ENCODE results near the gene OMA1. TPM values are rescaled to one million over a fixed set of nuclear protein-coding genes. Genes with fewer than 3 reads are reported as not detected.
"Not testable (repeated sequence)": the region's sequence is repeated elsewhere in the genome, so short reads cannot be mapped to it uniquely, and the experiment has no call there.

The OMA1 gene
- total RNA-seq, 1 donor from 2014 or later = 2.4 TPM

DNA sequence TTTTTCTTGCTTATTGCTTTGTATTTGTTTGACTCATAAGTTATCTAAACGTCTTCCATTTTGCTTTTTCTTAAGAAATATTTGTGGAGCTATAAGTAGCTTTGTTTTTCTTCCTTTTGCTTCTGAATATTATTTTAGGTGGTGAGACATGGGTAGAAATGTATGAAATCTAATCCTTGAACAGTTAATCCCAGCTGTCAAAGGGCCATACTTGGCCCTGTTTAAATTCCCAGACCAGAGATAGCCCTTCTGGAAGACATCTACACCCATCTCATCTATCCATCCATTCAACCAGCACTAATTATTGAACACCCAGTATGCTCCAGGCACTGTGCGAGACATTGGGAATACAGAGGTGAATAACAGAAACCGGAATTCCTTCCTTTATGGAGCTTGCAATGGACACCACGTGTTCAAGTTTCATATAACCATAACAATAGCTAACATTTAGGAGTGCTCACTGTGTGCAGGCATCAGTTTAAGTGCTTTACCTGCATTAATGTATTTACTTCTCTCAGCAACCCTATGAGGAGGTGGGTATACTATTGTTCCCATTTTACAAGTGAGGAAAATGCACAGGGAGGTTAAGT is 21.8 kb upstream of the OMA1 start:
- Histone ChIP-seq H3K27ac (no peak overlapping the region), H3K9me3 (no peaks in the 10 kb centered on the region), H3K4me3 (no peak overlapping the region), H3K36me3 (no peaks in the 10 kb centered on the region), H3K27me3 (no peaks in the 10 kb centered on the region), H3K4me1 (no peaks in the 10 kb centered on the region)
- intact Hi-C loops (cut with DNase I) = loop anchor here (5.0 kb wide), 1 partner anchor 84 kb away; no protein-coding TSS in a partner anchor
- no peak for DNase-seq (ENCODE audit: low spot score in 2 of 2)
- TF ChIP-seq, protein P1, sequence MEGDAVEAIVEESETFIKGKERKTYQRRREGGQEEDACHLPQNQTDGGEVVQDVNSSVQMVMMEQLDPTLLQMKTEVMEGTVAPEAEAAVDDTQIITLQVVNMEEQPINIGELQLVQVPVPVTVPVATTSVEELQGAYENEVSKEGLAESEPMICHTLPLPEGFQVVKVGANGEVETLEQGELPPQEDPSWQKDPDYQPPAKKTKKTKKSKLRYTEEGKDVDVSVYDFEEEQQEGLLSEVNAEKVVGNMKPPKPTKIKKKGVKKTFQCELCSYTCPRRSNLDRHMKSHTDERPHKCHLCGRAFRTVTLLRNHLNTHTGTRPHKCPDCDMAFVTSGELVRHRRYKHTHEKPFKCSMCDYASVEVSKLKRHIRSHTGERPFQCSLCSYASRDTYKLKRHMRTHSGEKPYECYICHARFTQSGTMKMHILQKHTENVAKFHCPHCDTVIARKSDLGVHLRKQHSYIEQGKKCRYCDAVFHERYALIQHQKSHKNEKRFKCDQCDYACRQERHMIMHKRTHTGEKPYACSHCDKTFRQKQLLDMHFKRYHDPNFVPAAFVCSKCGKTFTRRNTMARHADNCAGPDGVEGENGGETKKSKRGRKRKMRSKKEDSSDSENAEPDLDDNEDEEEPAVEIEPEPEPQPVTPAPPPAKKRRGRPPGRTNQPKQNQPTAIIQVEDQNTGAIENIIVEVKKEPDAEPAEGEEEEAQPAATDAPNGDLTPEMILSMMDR (IDR thresholded peaks at IDR 0.05) = no peak

DNA sequence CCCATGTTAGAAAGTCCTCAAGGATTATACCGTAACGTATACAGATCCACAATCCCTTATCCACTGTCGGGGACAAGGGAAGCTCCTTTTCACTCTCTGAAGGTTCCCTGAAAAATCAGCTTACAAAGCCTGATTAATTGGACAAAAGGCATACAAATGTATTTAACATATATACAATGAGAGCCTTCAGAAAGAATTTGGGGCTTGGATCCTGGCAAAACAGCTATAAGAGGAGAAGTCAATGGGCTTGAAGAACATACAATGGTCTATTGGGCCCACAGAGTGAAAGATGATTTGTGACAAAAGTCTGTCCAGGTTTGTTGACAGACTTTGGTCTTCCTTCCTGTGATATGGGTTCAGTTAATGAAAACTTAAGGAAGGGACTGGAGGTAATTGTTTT is 19.8 kb upstream of the OMA1 start:
- H3K4me3 ChIP-seq = no peak overlapping the region
- TF ChIP-seq, protein P1 (IDR thresholded peaks at IDR 0.05) = no peak
- H3K27ac ChIP-seq = no peak overlapping the region
- no peak for DNase-seq (ENCODE audit: low spot score in 2 of 2)
- H3K36me3 ChIP-seq = no peaks in the 10 kb centered on the region
- H3K27me3 ChIP-seq = no peaks in the 10 kb centered on the region
- no peaks in the 10 kb centered on the region for H3K4me1 ChIP-seq
- no peaks in the 10 kb centered on the region for H3K9me3 ChIP-seq
- intact Hi-C loops (cut with DNase I) = loop anchor here (5.0 kb wide), 1 partner anchor 86 kb away; no protein-coding TSS in a partner anchor

DNA sequence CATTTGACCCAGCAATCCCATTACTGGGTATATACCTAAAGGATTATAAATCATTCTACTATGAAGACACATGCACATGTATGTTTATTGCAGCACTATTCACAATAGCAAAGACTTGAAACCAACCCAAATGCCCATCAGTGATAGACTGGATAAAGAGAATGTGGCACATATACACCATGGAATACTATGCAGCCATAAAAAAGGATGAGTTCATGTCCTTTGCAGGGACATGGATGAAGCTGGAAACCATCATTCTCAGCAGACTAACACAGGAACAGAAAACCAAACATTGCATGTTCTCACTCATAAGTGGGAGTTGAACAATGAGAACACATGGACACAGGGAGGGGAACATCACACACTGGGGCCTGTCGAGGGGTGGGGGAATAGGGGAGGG is 17.2 kb upstream of the OMA1 start:
- H3K27ac ChIP-seq; H3K36me3 ChIP-seq; H3K4me3 ChIP-seq; H3K4me1 ChIP-seq; DNase-seq (ENCODE audit: low spot score in 2 of 2); H3K9me3 ChIP-seq; H3K27me3 ChIP-seq; intact Hi-C loops (cut with DNase I): not testable (repeated sequence)

DNA sequence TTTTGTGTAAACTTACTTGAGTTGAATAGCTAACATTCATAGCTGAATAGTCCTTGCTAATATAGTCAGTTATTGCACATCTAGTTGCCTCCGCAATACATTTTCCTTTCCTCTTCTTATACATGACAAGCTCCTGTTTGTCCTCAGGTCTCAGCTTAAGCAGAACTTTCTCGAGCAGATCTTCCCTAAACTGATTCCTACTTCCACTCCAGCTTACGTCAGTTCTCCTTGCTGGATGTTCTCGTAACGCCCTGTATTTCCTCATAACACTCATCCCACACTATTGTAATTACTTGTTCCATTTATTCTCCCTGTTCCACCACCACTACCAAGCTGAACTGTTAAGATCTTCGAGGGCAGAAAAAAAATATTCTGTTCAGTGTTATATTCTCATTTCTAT is 15.1 kb upstream of the OMA1 start:
- H3K27me3 ChIP-seq = no peaks in the 10 kb centered on the region
- no peaks in the 10 kb centered on the region for H3K4me1 ChIP-seq
- H3K9me3 ChIP-seq = no peaks in the 10 kb centered on the region
- H3K27ac ChIP-seq = no peak overlapping the region
- H3K4me3 ChIP-seq = no peak overlapping the region
- H3K36me3 ChIP-seq = no peaks in the 10 kb centered on the region
- intact Hi-C loops (cut with DNase I) = no loop called here
- TF ChIP-seq, protein P1 (IDR thresholded peaks at IDR 0.05) = no peak
- no peak for DNase-seq (ENCODE audit: low spot score in 2 of 2)

DNA sequence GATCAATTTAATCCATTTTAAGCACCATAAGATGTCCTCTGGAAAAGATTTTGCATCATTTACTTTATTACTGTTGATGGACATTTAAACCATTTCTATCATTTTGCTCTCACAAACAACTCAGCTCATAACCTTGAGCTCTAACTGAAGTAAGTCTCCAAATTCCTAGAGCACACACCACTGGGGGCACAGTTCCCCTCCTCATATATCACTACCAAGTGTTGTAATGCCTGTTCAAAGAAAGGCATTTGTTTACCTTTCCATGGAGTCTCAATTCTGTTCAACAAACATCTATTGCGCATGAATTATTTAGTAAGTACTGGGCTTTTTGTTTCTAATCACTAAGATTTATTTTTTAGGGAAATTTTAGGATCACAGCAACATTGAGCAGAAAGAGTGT is 8.9 kb upstream of the OMA1 start:
- H3K9me3 ChIP-seq = no peaks in the 10 kb centered on the region
- H3K36me3 ChIP-seq = no peaks in the 10 kb centered on the region
- H3K4me3 ChIP-seq = no peak overlapping the region
- no peak for DNase-seq (ENCODE audit: low spot score in 2 of 2)
- intact Hi-C loops (cut with DNase I) = no loop called here
- TF ChIP-seq, protein P1 (IDR thresholded peaks at IDR 0.05) = no peak
- H3K27me3 ChIP-seq = no peaks in the 10 kb centered on the region
- H3K27ac ChIP-seq = no peak overlapping the region
- no peaks in the 10 kb centered on the region for H3K4me1 ChIP-seq

DNA sequence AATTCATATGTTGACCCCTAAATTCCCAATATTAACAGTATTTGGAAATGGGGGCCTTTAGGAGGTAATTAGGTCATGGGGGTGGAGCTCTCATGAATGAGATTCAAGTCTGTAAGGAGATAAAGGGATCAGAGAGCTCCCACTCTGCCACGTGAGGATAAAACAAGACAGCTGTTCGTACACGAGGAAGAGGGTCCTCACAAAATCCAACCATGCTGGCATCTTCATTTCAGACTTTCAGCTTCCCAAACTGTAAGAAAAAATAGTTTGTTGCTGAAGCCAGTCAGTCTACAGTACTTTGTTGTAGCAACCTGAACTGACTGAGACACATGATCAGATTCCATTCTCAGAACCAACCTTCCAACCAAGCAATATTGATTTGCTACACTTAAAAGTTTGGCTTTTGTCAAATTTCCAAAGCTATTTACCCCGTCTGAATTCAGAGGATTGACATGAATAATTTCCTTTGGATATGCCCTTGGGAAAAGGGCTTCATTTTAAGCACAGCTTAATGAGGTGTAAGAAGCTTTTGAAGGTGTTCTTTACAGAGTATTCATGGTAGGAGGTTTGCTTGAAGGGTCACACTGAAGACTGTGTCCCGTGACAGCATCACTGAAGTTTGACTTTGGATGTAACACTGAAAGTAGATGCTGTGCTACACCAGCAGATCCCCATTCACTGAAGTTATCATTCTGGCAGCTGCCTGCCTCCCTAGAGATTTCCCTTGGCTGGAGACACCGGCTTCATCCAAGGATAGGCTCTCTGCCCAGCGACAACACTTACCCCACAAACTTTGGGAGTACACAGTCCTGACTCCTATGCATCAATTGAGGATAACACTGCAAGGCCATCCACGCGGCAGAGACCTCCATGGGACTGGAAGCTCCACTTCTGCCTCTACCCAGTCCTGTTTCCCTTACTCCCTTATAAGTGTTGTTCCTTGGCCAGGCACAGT is 4.9 kb upstream of the OMA1 start:
- Histone ChIP-seq H3K36me3 (no peaks in the 10 kb centered on the region), H3K4me1 (no peaks in the 10 kb centered on the region), H3K9me3 (no peaks in the 10 kb centered on the region), H3K27ac (no peak overlapping the region), H3K4me3 (no peak overlapping the region), H3K27me3 (no peaks in the 10 kb centered on the region)
- TF ChIP-seq, protein P1 (IDR thresholded peaks at IDR 0.05) = no peak
- intact Hi-C loops (cut with DNase I) = no loop called here
- no peak for DNase-seq (ENCODE audit: low spot score in 2 of 2)

DNA sequence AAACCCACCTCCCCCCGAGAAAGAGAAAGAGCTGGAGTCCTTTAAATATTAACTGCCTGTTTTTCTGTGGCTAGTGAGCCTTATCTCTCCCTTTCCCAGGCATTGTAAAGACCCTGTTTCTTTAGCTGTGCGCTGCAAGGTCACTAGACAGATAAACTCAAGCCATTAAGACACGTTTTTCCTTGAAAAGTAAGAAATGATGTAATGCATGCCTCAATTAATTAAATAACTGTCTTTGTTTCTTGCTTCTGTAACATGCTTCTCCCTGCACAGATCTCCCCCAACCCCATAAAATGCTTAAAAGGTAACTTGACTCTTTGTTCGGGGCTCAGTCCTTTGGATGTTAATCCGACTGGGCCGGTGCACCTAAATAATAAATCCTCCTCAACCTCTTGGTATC is 2.8 kb upstream of the OMA1 start:
- not testable (repeated sequence) for H3K27ac ChIP-seq; DNase-seq (ENCODE audit: low spot score in 2 of 2); H3K27me3 ChIP-seq; H3K36me3 ChIP-seq; H3K4me1 ChIP-seq; H3K4me3 ChIP-seq; H3K9me3 ChIP-seq
- intact Hi-C loops (cut with DNase I) = loop anchor here (10.0 kb wide), 1 partner anchor 206 kb away; no protein-coding TSS in a partner anchor

Data from ascending aorta (tissue), 2 donors.